Glomerular endothelial cell (primary cell): Measurements from ENCODE around the gene EIF2A. TPM values are rescaled to one million over a fixed set of nuclear protein-coding genes. Genes with fewer than 3 reads are reported as not detected.

Experiments
- DNase-seq: peaks from one replicate; pipeline ENCODE4 v3.0.0-alpha.2; 2011; ENCODE audit warnings: low read depth, low spot score; ENCODE audit errors: extremely low read depth
- total RNA-seq: library from RNA; depleted of rRNA; stranded (reverse); fragments of >200 nt; gene quantifications from 2 replicates; pipeline ENCODE4 v1.2.3, GENCODE V29; 2015

The EIF2A gene
- total RNA-seq, 1 donor from 2014 or later: 91.6 TPM

- no peak for DNase-seq
Measured at GRCh38 chr3:150540991-150541390, 5.6 kb upstream of the EIF2A start.

- DNase-seq: no peak
Measured at GRCh38 chr3:150543128-150543527, 3.5 kb upstream of the EIF2A start.

- no peak for DNase-seq
Measured at GRCh38 chr3:150543531-150543930, 3.1 kb upstream of the EIF2A start.

- DNase-seq: no peak
Measured at GRCh38 chr3:150544041-150544440, 2.5 kb upstream of the EIF2A start.

GRCh38 chr3:150544726-150545125 lies 1.9 kb upstream of the EIF2A start:
- DNase-seq: no peak

- no peak for DNase-seq
Measured at GRCh38 chr3:150545419-150546225, 965 bp upstream of the EIF2A start.

GRCh38 chr3:150547045-150547741 lies 606 bp downstream of the EIF2A start:
- DNase-seq: no peak

- no peak for DNase-seq
Measured at GRCh38 chr3:150555859-150556436, 9.4 kb downstream of the EIF2A start.

GRCh38 chr3:150556792-150557191 lies 10.2 kb downstream of the EIF2A start:
- DNase-seq: peak; percentile 55

GRCh38 chr3:150557725-150558124 lies 11.1 kb downstream of the EIF2A start:
- DNase-seq: no peak

GRCh38 chr3:150564243-150564642 lies 17.7 kb downstream of the EIF2A start:
- DNase-seq: no peak

GRCh38 chr3:150567328-150567727 lies 20.7 kb downstream of the EIF2A start:
- DNase-seq: no peak

GRCh38 chr3:150577855-150578254 lies 31.3 kb downstream of the EIF2A start:
- DNase-seq: no peak

GRCh38 chr3:150581174-150581573 lies 34.6 kb downstream of the EIF2A start:
- DNase-seq: no peak

- DNase-seq: no peak
Measured at GRCh38 chr3:150582620-150583019, 36.0 kb downstream of the EIF2A start.

- no peak for DNase-seq
Measured at GRCh38 chr3:150583028-150583427, 36.4 kb downstream of the EIF2A start.

GRCh38 chr3:150588027-150588830 lies 41.6 kb downstream of the EIF2A start:
- no peak for DNase-seq

- DNase-seq: no peak
Measured at GRCh38 chr3:150589759-150590158, 43.2 kb downstream of the EIF2A start.

- no peak for DNase-seq
Measured at GRCh38 chr3:150594150-150594549, 47.6 kb downstream of the EIF2A start.

GRCh38 chr3:150597646-150598045 lies 51.1 kb downstream of the EIF2A start:
- no peak for DNase-seq
